GM13976 (cell line): ENCODE data around the gene ZNF396.

Experiments used
- DNase-seq: peaks from one replicate; pipeline ENCODE4 v3.0.0; 2012; ENCODE audit warnings: low spot score
- in situ Hi-C: fragments of 300-500 bp; cut with MboI; formaldehyde crosslinking; loops from one replicate; pipeline ENCODE4 v1.12.0; 2022; ENCODE audit warnings: low sequenced_read_pairs, mixed read lengths, inconsistent platforms; ENCODE audit not compliant: unreplicated experiment
- TF ChIP-seq, protein P1 (sequence below): IDR thresholded peaks from 2 replicates; pipeline ENCODE4 v1.5.1; 2012; ENCODE audit warnings: borderline replicate concordance, mild to moderate bottlenecking; ENCODE audit not compliant: insufficient read depth; ENCODE audit errors: extremely low read depth, missing control alignments, control extremely low read depth

The ZNF396 gene

DNA sequence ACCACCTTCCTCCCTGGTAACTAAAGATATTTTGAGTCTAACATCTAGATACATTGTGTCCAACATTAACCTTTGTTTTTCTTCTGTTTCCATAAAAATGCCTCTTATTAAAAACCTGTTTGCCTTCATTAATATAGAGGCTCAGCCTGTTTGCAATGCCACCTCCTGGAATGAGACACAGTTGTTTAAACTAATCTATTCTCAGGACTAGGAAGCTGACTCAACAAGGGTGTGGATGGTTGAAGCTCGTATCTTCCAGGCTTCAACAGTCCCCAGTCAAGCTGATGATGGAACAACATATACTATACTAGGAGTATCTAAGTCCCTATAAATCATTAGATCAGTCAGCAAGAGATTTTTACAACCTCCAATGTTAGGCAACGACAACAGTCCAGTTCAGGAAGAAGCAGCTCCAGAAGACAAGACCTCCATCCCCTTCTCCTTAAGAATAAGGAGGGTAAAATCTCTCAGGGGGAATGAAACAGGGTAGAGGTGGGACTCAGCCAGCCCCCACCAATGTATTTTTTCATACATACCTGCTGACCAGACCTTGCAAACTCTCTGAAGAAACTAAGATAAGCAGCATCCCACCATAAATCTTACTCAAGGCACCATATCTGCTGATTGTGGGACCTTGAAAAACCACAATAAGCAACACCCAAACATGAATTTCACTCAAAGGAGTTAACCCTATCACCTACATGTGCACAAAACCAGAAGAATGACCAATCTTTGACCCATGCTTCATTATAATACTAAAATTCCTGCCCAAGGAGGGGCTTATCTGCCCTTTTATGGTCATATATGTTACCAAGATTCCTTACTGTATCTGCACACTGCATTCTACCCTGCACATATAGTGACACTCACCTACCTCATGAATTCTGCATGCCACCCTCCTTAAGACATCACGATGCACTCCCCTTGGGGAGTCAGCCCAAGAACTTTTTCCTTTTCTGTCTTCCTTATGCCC is 54.4 kb downstream of the ZNF396 start:
- DNase-seq, result no peak
- TF ChIP-seq, protein P1, sequence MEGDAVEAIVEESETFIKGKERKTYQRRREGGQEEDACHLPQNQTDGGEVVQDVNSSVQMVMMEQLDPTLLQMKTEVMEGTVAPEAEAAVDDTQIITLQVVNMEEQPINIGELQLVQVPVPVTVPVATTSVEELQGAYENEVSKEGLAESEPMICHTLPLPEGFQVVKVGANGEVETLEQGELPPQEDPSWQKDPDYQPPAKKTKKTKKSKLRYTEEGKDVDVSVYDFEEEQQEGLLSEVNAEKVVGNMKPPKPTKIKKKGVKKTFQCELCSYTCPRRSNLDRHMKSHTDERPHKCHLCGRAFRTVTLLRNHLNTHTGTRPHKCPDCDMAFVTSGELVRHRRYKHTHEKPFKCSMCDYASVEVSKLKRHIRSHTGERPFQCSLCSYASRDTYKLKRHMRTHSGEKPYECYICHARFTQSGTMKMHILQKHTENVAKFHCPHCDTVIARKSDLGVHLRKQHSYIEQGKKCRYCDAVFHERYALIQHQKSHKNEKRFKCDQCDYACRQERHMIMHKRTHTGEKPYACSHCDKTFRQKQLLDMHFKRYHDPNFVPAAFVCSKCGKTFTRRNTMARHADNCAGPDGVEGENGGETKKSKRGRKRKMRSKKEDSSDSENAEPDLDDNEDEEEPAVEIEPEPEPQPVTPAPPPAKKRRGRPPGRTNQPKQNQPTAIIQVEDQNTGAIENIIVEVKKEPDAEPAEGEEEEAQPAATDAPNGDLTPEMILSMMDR, result no peak
- in situ Hi-C loops, result no loop called here
